Hippocampal formation (tissue), 2 donors: ENCODE results near the gene ZNF500.
A peak's percentile ranks its signal among the peaks of the same experiment; 100 is the strongest.

Source experiments
- DNase-seq, 2 donors: peaks; one replicate each; lab custom pipeline; 2025; lab: John Stamatoyannopoulos, UW

The ZNF500 gene

GRCh38 chr16:4772351-4772750 is 5.4 kb upstream of the ZNF500 start:
- no peak for DNase-seq

- no peak for DNase-seq
Observed at GRCh38 chr16:4771646-4772045, 4.7 kb upstream of the ZNF500 start.

DNA sequence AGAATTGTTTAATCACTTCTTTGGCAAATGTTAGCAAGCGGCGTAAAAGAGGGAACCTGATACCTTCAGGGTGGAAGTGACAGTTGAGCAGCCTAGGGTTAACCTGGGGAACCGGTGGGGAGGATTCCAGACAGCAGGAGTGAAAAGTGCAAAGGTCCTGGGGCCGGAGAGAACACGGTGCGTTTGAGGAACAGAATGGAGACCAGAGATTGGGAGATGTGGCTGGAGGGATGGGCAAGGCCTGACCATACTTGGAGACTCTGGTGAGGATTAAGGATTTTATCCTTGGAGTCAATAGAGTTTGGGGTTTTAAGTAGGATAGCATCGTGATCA is 2.3 kb upstream of the ZNF500 start:
- DNase-seq = no peak

- DNase-seq = peak; percentile 95 to 98
Observed at GRCh38 chr16:4768549-4769305, 1.8 kb upstream of the ZNF500 start.

- DNase-seq = no peak
Observed at GRCh38 chr16:4767872-4768548, 1.0 kb upstream of the ZNF500 start.

- no peak for DNase-seq
Observed at GRCh38 chr16:4765511-4766474, 1.2 kb downstream of the ZNF500 start.

DNA sequence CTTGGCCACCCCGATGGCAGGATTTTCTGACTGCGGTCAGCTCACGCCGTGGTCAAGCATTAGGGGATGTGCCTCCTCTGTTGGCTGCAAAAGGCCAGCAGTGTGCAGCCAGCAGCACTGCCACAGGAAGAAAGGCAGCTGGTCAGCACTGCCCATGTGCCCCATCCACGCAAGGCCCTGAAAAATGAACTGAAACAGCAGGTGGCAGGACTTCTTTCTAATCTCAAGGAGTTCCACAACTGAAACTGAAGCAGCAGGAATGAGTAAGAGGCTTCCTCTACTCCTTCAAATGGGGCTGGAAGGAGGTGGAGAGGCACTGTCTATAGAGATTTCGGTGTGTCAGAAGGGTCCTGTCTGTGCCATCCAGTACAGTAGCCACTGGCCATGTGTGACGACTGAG is 3.2 kb downstream of the ZNF500 start:
- no peak for DNase-seq

GRCh38 chr16:4762205-4762604 is 4.8 kb downstream of the ZNF500 start:
- DNase-seq = no peak

DNA sequence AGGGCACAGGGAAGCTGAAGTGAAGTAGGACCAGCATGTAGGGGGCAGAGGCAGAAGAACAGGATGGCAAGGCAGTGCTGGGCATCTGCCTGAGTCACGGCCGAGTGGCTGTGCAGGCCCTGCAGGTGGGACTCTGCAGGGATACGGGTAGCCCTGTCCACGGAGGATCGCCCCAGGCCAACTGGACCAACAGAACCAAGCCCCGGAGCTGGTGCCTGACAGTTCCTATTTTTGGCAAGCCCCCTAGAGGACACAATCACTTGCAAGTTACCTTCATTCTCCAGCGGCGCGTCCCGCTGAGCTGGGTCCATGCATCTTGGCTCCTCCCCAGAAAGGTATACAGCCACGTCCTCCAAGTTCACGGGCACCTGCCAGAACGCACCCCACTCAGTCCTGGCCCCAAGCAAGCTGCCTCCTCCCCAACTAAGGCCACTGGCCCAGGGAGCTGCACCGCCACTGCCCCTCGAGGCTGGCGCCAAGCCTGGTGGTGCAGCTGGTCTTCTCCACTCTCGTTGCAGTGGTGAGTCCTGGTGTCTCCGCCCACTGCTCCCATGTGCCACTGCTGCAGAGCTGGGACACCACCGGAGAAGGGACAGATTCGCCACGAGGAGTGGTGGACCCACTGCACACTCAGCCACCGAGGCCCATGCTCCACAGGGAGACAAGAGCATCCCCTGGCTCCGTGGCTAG is 6.6 kb downstream of the ZNF500 start:
- no peak for DNase-seq

GRCh38 chr16:4755687-4756086 is 11.3 kb downstream of the ZNF500 start:
- DNase-seq = no peak

GRCh38 chr16:4754865-4755264 is 12.1 kb downstream of the ZNF500 start:
- DNase-seq = no peak

DNA sequence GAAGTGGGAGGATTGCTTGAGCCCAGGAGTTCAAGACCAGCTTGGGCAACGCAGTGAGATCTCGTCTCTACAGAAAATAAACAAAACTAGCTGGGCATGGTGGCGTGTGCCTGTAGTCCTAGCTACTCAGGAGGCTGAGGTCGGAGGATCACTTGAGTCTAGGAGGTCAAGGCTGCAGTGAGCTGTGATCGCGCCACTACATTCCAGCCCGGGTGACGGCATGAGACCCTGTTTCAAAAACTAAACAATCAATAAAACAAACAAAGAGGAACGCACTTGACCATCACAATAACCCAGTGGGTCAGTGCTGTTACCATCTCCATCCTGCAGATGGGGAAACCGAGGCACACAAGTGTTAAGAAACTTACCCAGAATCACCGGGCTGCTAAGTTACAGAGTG is 13.7 kb downstream of the ZNF500 start:
- no peak for DNase-seq

DNA sequence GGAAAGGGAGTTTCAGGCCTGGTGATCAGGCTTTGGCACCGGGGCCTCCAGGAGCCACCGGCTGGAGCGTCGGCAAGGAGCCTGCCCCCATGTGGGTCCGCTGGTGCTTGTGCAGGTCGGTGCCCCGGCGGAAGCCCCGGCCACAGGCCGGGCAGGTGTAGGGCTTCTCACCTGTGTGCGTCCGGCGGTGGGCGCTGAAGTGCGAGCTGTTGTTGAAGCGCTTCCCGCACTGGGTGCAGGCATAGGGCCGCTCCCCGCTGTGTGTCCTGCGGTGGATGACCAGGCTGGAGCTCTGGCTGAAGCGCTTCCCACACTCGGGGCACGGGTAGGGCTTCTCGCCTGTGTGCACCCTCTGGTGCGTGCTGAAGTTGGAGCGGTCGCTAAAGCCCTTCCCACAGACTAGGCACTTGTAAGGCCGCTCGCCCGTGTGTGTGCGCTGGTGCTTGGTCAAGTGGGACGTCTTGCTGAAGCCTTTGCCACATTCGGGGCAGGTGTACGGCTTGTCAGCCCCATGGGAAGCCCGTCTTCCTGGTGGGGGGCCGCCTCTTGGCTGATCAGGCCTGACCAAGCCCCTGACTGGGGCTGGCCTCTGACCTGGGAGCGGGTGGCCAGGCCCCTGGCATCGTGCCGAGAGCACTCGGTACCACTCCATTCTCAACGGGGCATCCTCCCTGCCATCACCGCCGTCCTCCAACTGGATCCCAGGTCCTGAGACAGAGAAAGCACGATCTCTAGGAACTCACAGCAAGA is 14.4 kb downstream of the ZNF500 start:
- DNase-seq = no peak

DNA sequence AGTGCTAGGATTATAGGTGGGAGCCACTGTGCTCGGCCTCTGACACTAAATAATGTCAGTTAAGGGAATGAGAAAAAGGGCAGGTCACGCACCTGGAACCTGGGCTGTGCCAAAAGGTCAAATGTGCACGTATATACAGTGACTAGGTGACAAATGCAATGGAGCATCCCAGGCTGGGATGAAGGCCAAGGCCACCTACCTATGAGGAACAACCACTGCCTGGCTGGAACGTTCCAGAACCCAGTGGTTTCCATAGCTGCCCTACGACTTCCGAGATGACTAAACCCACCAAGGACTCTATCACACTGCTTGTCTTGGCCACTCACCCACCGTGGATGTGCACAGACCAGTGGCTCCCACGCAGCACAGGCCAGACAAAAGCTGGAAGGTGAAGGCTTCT is 16.1 kb downstream of the ZNF500 start:
- no peak for DNase-seq

- DNase-seq = no peak
Observed at GRCh38 chr16:4749700-4750257, 17.2 kb downstream of the ZNF500 start.

DNA sequence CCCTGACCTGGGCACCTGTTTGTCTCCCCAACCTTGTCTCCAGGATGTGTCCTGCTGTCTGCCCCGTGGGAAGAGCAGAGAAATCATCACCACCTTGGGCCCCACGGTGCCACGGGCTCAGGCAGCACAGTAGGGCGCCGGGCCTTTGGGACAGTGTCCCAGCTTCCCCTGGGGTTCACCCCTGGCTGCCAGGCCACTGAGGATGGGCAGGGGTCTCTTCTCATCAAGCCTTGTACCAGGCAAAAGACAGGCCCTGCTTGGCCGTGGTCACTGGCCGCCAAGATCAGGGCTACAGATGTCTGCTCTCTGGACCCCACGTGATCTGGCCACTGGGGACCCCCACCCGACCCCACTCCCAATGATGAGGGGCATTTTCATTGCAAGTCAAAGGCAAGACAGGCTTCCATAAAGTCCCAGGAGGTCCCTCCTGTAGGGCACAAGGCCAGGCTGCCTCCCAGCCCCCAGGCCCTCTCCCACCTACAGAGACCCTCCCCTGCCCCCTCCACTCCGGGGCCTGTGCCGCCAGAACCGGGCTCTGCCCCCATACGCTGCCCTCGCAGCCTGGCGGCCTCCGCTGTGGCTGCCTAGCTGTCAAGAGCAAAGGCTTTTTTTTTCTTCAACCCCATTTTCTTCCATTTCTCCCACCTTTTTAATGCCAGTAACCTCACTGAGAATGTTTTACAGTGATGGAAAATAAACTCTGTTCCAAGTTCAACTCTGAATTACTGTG is 18.1 kb downstream of the ZNF500 start:
- DNase-seq = no peak

GRCh38 chr16:4747906-4748681 is 18.9 kb downstream of the ZNF500 start:
- DNase-seq = no peak

GRCh38 chr16:4746991-4747574 is 19.9 kb downstream of the ZNF500 start:
- no peak for DNase-seq

DNA sequence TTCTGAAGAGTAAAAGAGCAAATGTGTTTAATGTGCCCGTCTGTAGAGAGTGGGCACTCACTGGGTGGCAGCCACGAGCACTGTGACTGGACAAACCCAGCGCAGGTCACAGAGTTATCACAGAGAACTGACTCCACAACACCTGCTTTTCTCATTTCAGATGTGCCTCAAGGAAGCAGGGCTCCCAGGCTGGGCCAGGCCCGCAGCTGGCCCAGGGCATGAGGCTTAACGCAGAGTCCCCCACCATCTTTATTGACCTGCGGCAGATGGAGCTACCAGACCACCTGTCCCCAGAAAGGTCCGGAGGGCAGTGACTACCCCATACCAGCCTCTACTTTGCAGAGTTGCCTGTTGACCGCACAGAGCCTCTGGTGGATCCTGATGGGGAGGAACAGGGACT is 20.7 kb downstream of the ZNF500 start:
- no peak for DNase-seq
